OCI-M2 (cell line): ENCODE results near the gene SLC7A9.
"Not testable (repeated sequence)": the region's sequence is repeated elsewhere in the genome, so short reads cannot be mapped to it uniquely, and the experiment has no call there.

Experiments used
- DNase-seq: peaks from one replicate; lab custom pipeline; 2025; ENCODE audit not compliant: unreplicated experiment; lab: John Stamatoyannopoulos, UW

Gene SLC7A9

DNA sequence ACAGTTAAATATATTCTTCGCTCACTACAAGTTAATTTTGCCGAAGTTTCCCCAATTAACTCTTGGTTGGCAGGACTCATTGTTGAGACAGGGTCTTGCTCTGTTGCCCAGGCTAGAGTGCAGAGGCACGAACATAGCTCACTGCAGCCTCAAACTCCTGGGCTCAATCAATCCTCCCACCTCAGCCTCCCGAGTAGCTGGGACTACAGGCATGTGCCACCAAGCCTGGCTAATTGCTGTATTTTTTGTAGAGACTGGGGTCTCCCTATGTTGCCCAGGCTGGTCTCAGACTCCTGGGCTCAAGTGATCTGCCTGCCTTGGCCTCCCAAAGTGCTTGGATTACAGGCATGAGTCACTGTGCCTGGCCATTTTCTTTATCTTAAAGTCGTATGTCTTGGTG lies 15.7 kb upstream of the SLC7A9 start:
- DNase-seq = not testable (repeated sequence)

DNA sequence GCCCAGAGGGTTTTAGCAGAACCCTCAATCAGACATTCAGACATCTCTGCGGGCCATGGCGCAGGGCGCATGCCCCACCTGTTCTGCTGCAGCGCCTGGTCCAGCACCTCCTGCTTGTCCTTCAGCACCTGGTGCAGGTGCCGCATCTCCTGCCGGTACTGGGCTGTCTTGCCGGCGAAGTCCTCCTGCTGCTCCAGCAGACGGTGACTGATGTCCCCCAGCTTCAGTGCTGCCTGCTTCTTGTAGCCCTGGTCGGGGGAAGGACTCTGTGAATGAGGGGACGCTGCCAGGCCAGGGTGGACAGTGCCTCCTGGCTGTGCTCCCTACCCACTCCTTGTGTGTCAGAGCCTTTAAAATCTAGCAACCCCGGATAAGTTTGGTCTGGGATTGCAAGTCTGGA lies 12.2 kb upstream of the SLC7A9 start:
- DNase-seq = no peak

DNA sequence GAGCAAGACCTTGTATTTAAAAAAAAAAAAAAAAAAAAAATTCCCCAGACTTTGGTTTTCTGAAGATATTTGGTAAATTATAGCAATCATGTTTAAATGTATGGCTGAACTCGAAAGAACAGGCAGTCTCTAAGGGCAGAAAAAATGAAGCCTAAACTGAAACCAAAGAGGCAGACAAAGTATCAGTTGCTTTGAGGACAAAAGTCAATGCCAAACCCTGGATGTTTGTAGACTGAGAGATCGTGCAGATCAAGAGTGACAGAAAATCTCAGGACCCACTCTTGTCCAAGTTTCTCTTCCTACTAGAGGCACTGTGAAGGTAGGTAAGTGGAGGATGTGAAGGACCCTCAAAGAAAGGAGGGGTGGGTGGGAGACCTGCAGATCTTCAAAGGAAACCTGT lies 11.1 kb upstream of the SLC7A9 start:
- no peak for DNase-seq

DNA sequence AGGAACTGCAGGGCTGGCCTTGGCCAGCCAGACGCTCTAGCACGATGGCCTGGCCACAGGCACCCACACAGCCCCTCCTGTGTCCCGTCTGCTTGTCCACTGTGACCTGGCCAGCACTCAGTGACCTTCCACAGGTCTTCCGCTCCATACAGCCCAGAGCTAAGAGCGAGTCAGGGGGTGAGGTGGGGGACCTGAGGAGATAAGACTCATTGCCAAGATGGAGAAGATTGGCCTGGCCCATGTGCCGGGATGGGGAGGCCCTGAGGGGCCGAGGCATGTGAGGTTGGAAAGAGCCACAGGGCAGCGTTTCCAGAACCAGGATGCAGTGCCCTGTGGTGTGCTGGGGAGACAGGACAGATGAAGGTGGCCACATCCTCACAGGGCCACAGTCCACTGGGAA lies 10.2 kb upstream of the SLC7A9 start:
- DNase-seq = no peak

DNA sequence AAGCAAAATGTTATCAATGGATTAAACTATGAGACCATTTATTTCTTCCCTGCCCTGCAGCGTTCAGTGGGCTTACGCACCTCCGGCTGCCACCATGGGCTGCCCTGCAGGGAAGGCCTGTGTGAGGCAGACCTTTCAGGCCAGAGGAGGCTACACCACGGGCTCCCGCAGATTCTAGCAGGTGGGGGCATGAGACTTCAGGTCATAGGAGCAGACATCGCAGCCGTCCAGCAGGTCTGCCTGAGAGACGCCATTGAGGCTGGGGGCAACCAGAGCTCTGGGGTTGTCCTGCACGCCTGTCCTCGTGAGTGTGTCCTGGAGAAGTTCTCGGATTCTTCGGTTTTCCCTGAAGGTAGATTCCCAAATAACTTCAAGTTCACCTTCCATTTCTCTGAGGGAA lies 9.4 kb upstream of the SLC7A9 start:
- no peak for DNase-seq

DNA sequence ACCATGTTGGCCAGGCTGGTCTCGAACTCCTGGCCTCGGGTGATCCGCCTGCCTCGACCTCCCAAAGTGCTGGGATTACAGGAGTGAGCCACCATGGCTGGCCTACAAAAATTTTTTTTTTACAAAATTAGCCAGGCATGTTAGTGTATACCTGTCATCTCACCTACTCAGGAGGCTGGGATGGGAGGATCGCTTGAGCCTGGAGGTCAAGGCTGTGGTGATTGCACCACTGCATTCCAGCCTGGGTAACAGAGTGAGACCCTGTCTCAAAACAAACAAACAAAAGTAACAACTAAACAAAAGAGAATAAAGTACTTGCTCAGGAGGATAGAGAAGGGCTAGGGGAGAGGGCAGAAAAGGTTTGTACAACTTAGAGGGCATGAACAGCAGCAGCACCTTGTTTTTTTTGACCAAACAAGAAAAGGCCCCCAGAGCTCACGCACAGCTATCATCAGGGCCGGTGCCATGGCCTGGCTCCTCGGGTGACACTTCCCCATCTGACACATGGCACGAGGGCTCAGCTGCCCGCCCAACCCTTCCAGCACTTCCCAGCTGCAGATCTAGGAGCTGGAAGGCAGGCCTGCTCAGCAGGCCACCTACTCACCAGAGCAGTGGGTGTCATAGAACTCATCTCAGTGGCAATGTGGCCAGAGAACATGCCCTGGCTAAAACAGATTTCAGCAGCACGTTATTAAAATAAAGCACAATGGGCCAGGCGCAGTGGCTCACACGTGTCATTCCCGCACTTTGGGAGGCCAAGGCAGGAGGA lies 8.6 kb upstream of the SLC7A9 start:
- DNase-seq = no peak

DNA sequence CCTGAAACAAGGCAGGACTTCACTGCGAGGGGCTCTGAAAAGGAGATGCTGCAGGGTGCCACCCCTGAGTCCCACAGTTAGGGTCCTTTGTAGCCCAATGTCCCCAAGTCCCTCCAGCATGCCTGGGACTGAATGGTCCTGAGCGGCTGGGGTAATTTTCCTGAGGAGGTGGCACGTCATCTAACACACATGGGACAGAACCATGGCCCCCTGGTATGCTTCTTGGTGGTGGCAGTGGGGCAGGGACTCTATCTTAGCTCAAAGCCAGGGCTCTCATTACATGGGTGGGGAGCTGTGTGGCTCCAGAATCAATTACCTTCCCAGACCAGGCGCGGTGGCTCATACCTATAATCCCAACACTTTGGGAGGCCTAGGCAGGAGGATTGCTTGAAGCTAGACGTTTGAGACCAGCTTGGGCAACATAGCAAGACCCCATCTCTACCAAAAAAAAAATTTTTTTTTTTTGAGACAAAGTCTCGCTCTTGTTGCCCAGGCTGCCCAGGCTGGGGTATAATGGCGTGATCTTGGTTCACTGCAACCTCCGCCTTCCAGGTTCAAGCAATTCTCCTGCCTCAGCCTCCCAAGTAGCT lies 7.9 kb upstream of the SLC7A9 start:
- DNase-seq = no peak

DNA sequence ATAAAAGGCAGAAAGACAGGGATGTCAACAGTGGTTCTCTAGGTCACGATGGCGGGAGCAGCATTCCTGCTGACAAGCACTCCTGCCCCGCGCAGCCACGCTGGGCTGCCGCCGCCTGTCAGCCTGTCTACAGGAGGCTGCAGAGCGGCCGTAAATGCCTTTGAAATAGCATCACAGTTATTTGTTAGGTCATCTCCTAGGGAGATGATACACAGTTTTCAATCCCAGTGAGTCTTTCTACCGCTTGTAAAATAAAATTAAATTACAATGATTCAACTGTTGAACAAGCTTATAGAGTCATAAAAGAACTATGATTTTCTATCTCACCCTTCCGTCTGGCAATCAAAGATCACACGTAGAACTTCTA lies 7.3 kb upstream of the SLC7A9 start:
- no peak for DNase-seq

DNA sequence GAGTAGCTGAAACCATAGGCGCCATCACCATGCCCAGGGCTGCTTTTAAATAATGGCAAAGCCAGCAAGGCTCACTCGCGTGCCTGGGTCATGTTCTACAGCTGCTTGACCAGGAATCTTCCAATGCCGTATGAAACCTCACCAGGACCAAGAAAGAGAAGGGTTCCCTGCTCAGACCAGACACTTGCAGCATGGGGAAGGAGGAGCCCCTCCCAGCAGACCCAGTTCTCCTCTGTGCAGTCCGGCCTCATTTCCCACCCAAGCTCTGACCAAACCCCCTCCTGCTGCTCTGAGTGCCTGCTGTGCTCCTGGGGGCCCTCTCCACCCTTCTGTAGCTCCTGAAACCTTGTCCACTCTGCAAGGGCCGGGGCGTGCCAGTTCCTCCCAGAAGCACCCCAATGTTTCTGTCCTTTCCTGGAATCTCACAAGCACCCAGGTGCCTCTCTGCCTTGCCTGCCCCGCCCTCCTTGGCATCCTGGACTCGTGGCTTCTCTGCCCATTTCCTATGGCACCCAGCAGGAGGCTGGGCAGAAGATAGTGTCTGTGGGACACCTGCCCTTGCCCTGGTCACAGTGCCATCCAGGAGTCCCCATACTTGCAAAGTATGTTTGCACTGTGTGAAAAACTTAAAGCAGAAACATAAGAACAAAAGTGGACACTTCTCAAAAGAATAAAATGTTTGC lies 6.8 kb upstream of the SLC7A9 start:
- DNase-seq = no peak

DNA sequence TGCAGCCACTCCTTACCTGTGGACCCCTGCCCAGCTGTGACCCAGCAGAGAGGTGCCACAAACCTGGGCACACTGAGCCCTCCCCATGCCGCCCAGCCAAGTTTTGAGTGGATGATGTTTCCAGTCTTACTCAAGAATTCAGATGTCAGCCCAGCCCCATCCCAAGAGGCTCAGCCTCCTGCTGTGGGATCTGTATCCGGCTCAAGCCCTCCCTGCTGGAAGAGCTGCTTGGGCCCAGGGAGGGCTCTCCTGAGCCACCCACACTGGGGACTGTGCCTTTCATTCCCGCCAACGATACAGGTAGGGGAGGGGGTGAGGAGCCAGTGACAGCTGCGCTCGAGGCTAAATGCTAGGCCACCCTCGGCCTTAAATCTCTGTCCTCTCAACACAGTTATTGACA lies 5.9 kb upstream of the SLC7A9 start:
- DNase-seq = no peak

GRCh38 chr19:32874605-32875004 lies 5.0 kb upstream of the SLC7A9 start:
- DNase-seq = no peak

GRCh38 chr19:32873247-32873959 lies 3.8 kb upstream of the SLC7A9 start:
- no peak for DNase-seq

GRCh38 chr19:32872391-32872790 lies 2.8 kb upstream of the SLC7A9 start:
- no peak for DNase-seq

GRCh38 chr19:32870981-32871451 lies 1.4 kb upstream of the SLC7A9 start:
- DNase-seq = no peak

GRCh38 chr19:32869966-32870573 lies 503 bp upstream of the SLC7A9 start:
- DNase-seq = no peak

GRCh38 chr19:32868206-32868950 lies 1.2 kb downstream of the SLC7A9 start:
- DNase-seq = no peak

GRCh38 chr19:32867436-32867835 lies 2.1 kb downstream of the SLC7A9 start:
- DNase-seq = not testable (repeated sequence)

DNA sequence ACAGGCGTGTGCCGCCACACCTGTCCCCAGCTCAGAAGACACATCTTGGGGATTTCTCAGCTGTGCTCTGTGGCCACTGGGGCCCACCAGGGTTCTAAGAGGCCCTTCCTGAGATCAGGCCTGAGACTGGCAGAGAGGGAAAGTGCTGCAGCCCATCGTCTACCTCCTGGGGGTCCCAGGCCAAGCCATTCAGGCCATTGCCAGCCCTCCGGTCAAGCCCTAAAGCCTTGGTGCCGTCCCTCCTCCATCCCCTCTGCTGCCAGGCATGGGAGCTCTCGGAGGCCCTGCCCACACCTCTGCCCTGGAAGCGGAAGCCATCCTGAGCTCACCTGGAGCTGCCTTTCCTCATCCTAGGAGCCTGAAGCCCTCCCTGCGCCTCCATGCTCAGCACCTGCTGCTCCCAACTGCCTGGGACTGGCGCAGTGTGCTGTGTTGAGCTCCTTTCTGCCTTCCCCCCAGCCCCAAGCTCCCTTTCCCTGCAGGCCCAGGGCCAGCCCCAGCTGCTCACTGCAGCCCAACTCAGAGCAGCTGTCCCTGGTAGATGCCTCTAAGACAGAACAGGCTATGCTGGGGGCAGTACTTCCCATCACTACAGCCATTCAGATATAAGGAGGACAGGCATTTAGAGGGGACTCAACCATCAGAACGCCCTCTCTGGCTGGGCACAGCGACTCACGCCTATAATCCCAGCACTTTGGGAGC lies 2.9 kb downstream of the SLC7A9 start:
- DNase-seq = no peak

DNA sequence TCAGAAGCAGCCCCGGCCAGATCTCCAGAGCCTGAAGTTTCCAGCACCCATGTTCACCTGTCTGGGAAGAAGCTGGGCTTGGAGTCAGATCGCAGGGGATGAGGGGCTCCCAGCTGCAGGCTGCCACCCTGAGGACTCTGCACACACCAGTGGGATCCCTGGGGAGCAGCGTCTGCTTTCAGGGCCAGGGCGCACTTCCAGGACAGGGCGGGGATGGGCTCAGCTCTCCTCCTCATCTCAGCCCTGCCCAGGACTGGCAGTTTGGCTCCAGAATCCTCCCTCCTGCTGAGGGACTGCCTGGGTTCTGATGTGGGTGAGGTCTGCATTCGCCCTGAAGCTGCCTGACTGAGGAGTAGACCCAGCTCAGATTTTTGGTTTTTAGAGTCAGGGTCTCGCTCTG lies 3.5 kb downstream of the SLC7A9 start:
- no peak for DNase-seq

DNA sequence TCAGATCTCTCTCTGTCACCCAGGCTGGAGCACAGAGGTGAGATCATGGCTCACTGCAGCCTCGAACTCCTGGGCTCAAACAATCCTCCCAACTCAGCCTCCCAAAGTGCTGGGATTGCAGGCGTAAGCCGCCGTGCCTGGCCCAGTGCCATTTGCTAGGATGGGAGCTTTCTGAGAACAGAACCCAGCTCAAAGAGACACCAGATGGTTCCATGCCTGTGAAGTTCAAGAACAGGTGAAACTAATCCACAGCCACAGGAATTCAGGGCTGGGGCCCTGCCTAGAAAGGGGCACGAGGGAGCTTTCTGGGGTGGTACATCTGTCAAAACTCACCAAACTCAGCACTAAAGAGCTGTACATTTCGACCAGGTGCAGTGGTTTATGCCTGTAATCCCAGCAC lies 4.2 kb downstream of the SLC7A9 start:
- DNase-seq = no peak
